Muscle layer of duodenum (tissue), 2 donors: ENCODE data around the gene CA6.
"Not testable (repeated sequence)": the region's sequence is repeated elsewhere in the genome, so short reads cannot be mapped to it uniquely, and the experiment has no call there.

ENCODE experiments used
- H3K27ac ChIP-seq: one replicate; pipeline ENCODE4 v1.7.0; 2013; ENCODE audit warnings: mild to moderate bottlenecking, low read length
- H3K27me3 ChIP-seq: one replicate; pipeline ENCODE4 v1.7.0; 2013; ENCODE audit warnings: low read depth, mild to moderate bottlenecking, control low read depth, low read length
- H3K36me3 ChIP-seq, 2 donors: one replicate each; pipeline ENCODE4 v1.7.0; 2013; ENCODE audit warnings: low read length in 2 of 2, control low read depth in 1 of 2, mild to moderate bottlenecking in 1 of 2; ENCODE audit not compliant: insufficient read depth in 2 of 2, control insufficient read depth in 1 of 2
- H3K4me1 ChIP-seq, 2 donors: one replicate each; pipeline ENCODE4 v1.7.0; 2013; ENCODE audit warnings: low read length in 2 of 2, mild to moderate bottlenecking in 2 of 2, control low read depth in 1 of 2, moderate library complexity in 1 of 2; ENCODE audit not compliant: insufficient read depth in 2 of 2, control insufficient read depth in 1 of 2
- H3K4me3 ChIP-seq, 2 donors: one replicate each; pipeline ENCODE4 v1.7.0; 2013; ENCODE audit warnings: low read length in 2 of 2, low read depth in 1 of 2, mild to moderate bottlenecking in 1 of 2
- H3K9me3 ChIP-seq, 2 donors: one replicate each; pipeline ENCODE4 v1.7.0; 2013; ENCODE audit warnings: low read length in 2 of 2, control low read depth in 1 of 2, mild to moderate bottlenecking in 1 of 2; ENCODE audit not compliant: control insufficient read depth in 1 of 2
- donor health status: healthy.

The CA6 gene

GRCh38 chr1:8992936-8993687, 47.4 kb downstream of the CA6 start:
- no peaks in the 10 kb centered on the region for H3K9me3 ChIP-seq
- no peak overlapping the region for H3K27ac ChIP-seq
- peaks cover 0 to 2% of the 10 kb centered on the region in 2 donors for H3K4me1 ChIP-seq
- no peaks in the 10 kb centered on the region for H3K36me3 ChIP-seq
- no peaks in the 10 kb centered on the region for H3K27me3 ChIP-seq
- no peak overlapping the region for H3K4me3 ChIP-seq

- not testable (repeated sequence) for H3K27me3 ChIP-seq, H3K9me3 ChIP-seq, H3K27ac ChIP-seq, H3K4me3 ChIP-seq, H3K36me3 ChIP-seq, H3K4me1 ChIP-seq
Measured at GRCh38 chr1:8993962-8994675, 48.5 kb downstream of the CA6 start.

- H3K4me1 ChIP-seq, H3K4me3 ChIP-seq, H3K27me3 ChIP-seq, H3K27ac ChIP-seq, H3K9me3 ChIP-seq, H3K36me3 ChIP-seq: not testable (repeated sequence)
Measured at GRCh38 chr1:9001534-9002214, 56.0 kb downstream of the CA6 start.

- not testable (repeated sequence) for H3K27ac ChIP-seq, H3K4me1 ChIP-seq, H3K36me3 ChIP-seq, H3K4me3 ChIP-seq, H3K27me3 ChIP-seq, H3K9me3 ChIP-seq
Measured at GRCh38 chr1:9002215-9002560, 56.5 kb downstream of the CA6 start.

- Histone ChIP-seq H3K4me3 (no peak overlapping the region), H3K27ac (no peak overlapping the region), H3K9me3 (no peaks in the 10 kb centered on the region), H3K27me3 (no peaks in the 10 kb centered on the region), H3K4me1 (no peaks in the 10 kb centered on the region), H3K36me3 (no peaks in the 10 kb centered on the region)
Measured at GRCh38 chr1:9004031-9004699, 58.5 kb downstream of the CA6 start.

GRCh38 chr1:9004700-9005394, 59.2 kb downstream of the CA6 start:
- no peaks in the 10 kb centered on the region for H3K27me3 ChIP-seq

GRCh38 chr1:9005395-9005708, 59.7 kb downstream of the CA6 start:
- H3K9me3 ChIP-seq: no peaks in the 10 kb centered on the region
- no peak overlapping the region for H3K27ac ChIP-seq
- no peak overlapping the region for H3K4me3 ChIP-seq
- no peaks in the 10 kb centered on the region for H3K27me3 ChIP-seq
- no peaks in the 10 kb centered on the region for H3K4me1 ChIP-seq
- no peaks in the 10 kb centered on the region for H3K36me3 ChIP-seq

More at GRCh38 chr1:9004700-9005394, 59.2 kb downstream of the CA6 start:
- no peaks in the 10 kb centered on the region for H3K9me3 ChIP-seq
- no peaks in the 10 kb centered on the region for H3K36me3 ChIP-seq
- no peak overlapping the region for H3K4me3 ChIP-seq
- no peaks in the 10 kb centered on the region for H3K4me1 ChIP-seq
- H3K27ac ChIP-seq: no peak overlapping the region

- Histone ChIP-seq H3K4me3 (no peak overlapping the region), H3K9me3 (no peaks in the 10 kb centered on the region), H3K27ac (no peak overlapping the region), H3K4me1 (no peaks in the 10 kb centered on the region), H3K27me3 (no peaks in the 10 kb centered on the region), H3K36me3 (no peaks in the 10 kb centered on the region)
Measured at GRCh38 chr1:9006956-9007615, 61.4 kb downstream of the CA6 start.

GRCh38 chr1:9008236-9008635, 62.6 kb downstream of the CA6 start:
- no peaks in the 10 kb centered on the region for H3K36me3 ChIP-seq
- H3K4me1 ChIP-seq: no peaks in the 10 kb centered on the region
- H3K27ac ChIP-seq: no peak overlapping the region

GRCh38 chr1:9009438-9010370, 64.0 kb downstream of the CA6 start:
- no peaks in the 10 kb centered on the region for H3K27me3 ChIP-seq
- no peak overlapping the region for H3K27ac ChIP-seq
- no peaks in the 10 kb centered on the region for H3K9me3 ChIP-seq
- H3K4me3 ChIP-seq: no peak overlapping the region
- no peaks in the 10 kb centered on the region for H3K36me3 ChIP-seq
- no peaks in the 10 kb centered on the region for H3K4me1 ChIP-seq

More at GRCh38 chr1:9008236-9008635, 62.6 kb downstream of the CA6 start:
- Histone ChIP-seq H3K27me3 (no peaks in the 10 kb centered on the region), H3K9me3 (no peaks in the 10 kb centered on the region), H3K4me3 (no peak overlapping the region)
